ELR (cell line): Measurements from ENCODE around the gene RBMS1.
A peak's percentile ranks its signal among the peaks of the same experiment; 100 is the strongest.
"Not testable (repeated sequence)": the region's sequence is repeated elsewhere in the genome, so short reads cannot be mapped to it uniquely, and the experiment has no call there.

Source experiments
- DNase-seq: peaks from one replicate; pipeline ENCODE4 v3.0.0-alpha.2; 2015; ENCODE audit warnings: low read depth

RBMS1 gene

DNA sequence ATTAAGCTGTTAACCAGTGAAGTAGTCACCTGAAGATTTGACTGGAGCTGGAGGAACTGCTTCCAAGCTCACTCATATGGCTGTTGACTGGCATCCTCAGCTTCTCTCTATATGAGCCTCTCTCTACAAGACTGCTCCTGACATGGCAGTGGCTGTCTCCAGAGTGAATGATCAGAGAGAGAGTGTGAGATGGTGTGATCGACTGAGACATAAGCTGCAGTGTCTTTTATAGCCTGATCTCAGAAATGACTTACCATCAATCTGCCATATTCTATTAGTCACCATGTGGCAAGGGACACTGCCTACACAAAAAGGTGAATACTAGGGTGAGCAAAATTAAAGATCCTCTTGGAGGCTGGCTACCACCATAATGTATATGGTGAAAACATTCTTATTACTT, 7.8 kb upstream of the RBMS1 start:
- DNase-seq, result no peak

GRCh38 chr2:160499865-160500264, 6.3 kb upstream of the RBMS1 start:
- no peak for DNase-seq

GRCh38 chr2:160498137-160498536, 4.5 kb upstream of the RBMS1 start:
- no peak for DNase-seq

- peak; percentile 5 for DNase-seq
Observed at GRCh38 chr2:160494201-160494644, 616 bp upstream of the RBMS1 start.

- peak; percentile 82 for DNase-seq
Observed at GRCh38 chr2:160492401-160493226, 993 bp downstream of the RBMS1 start.

DNA sequence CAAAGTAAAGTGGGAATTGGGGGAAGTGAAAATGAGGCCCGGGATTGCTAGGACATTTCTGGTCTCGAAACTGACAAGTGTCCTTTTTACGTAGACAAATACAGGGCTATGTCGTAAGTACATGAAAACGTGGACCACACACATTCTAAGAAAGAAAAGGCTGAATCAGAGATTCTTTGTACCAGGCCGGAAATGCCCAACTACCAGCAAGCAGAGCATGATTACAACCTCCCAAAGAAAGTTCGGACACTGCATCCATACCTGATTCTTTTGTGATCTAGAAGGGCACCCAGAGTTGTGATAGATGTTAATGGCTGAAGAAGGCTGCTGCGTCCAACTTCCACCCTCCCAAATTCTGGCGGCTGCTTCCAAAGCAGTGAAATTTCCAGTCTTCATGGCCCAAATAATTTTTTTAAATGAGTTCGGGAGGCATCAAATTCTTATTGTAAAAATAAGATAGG, 1.7 kb downstream of the RBMS1 start:
- DNase-seq, result peak; percentile 86

DNA sequence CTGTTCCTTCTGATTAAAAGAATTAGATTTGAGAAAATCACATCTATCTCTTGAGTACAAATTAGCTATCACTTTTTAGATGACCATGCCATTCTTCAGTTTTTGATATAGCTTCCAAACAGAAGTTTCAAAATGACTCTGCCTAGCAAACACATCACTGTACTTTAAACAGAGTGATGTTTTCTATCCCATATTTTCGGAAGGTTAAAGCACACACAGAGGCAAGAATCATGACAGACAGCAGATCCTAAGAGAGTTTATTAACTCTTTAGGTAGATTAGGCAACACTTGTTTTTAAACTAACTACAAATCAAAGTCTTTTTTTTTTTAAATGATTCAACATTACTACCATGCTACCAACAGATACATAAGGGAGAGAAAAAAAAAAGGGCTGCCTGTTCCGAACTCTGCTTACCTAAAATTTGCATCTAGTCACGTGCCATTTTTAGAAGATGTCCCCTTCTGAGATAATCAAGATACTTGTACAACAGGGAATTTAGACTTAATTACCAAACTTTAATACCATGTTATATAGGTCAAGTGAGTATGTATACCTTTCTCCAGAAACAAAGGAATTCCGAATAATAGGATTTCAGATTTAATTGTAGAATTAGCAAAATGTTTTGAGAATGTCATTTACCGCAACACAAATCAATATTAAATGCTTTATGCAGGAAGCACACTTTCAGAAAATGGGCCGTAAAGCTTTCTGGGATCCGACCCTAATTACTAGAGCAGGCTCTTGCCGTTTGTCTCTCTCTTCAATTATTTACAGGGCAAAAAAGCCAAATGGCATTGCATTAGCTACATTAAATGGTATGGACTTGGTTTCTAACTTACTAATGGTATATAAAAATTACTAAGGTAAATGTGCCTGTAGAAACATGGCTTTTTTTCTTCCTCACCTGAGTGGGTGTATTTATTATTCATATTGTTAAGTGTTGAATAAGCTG, 2.6 kb downstream of the RBMS1 start:
- DNase-seq, result no peak

DNA sequence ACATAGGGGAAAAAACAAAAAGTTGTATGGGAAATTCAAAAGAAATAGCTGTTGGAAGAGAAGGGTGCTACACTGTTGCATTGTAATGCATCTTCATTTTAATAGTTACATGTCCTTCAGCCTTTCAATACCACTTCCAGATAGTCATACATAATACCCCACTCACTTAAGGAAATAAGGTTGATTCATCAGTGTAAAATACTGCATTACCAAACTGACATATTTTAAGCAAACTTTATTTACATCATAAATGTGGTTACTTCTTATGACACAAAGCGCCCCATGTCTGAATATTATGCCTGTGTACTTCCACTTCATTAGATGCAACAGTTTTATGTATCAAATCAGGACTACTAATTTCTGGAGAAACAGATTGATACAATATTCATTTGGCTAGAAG, 4.5 kb downstream of the RBMS1 start:
- DNase-seq, result peak; percentile 70

DNA sequence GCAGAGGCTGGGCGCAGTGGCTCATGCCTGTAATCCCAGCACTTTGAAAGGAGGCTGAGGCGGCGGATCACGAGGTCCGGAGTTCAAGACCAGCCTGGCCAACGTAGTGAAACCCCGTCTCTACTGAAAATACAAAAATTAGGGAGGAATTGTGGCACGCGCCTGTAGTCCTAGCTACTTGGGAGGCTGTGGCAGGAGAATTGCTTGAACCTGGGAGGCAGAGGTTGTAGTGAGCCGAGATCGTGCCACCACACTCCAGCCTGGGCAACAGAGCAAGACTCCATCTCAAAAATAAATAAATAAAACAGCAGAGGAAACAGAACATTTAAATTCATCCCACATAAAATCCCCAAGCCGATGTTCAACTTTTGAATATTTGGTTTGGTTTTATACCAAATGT, 5.3 kb downstream of the RBMS1 start:
- DNase-seq, result not testable (repeated sequence)

- DNase-seq, result no peak
Observed at GRCh38 chr2:160486341-160486740, 7.3 kb downstream of the RBMS1 start.

DNA sequence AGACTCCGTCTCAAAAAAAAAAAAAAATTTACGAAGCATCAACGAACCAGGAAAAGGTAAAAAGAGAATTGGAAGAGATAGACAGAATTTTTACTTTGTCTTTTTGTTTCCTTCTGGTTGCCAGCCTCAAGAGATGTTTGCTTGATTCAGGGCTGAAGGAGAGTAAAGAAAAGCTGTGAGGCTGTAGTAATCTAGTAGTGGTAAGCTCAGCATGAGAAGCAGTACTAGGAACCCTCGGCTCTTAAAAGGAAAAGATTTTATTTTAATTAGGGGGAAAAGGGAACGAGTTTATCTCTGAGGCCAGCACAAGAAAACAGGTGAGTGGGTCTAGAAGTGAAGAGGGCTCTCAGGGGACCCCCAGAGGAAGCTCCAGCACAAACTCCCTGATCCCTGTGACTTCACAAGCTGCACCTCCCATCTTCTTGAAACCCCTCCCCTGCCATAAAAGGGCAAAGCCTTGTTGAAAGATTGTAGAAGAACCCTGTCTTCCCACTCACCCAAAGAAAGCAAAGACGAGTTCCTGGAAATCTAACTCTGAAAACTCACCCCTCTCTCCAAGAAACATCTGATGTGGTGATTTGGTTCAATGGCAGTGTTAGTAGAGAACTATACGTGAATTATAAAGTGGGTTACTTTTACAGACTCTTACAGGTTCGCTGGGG, 8.6 kb downstream of the RBMS1 start:
- no peak for DNase-seq

GRCh38 chr2:160482673-160483072, 10.9 kb downstream of the RBMS1 start:
- no peak for DNase-seq

- DNase-seq, result no peak
Observed at GRCh38 chr2:160479269-160479668, 14.3 kb downstream of the RBMS1 start.

DNA sequence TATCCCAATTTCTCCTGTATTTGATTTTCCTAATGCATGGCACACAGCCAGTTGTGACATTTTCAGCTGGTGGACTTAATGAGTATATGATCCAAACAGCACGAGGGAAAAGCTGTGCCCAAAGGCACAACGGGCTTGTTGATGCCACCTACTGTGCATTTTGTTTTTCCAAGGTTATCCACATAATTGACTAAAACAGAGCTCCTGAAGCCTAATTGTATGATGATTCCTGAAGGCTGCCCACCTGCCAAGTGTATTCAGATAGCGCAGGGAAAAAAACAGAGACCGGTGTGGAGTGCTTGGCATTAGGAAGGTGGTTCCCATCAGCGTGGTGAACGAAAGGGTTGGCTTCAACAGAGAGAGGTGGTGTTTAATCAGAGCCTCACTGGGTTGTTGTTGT, 14.9 kb downstream of the RBMS1 start:
- DNase-seq, result no peak

DNA sequence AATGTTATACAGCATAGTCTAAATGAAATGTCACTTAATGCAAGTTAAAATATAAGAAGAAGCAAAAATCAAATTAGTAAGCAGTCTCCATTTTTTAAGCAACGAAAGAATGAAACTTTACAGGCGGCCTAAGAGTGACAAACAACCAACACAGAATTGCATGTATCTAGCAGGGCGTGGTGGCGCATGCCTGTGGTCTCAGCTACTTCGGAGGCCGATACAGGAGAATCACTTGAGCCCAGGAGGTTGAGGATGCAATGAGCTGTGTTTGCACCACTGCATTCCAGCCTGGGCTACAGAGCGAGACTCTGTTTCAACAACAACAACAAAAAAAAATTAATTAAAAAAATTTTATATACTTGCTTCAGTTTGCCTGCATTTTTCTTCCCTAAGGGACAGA, 16.6 kb downstream of the RBMS1 start:
- no peak for DNase-seq

- DNase-seq, result peak; percentile 49
Observed at GRCh38 chr2:160474891-160475787, 18.5 kb downstream of the RBMS1 start.

DNA sequence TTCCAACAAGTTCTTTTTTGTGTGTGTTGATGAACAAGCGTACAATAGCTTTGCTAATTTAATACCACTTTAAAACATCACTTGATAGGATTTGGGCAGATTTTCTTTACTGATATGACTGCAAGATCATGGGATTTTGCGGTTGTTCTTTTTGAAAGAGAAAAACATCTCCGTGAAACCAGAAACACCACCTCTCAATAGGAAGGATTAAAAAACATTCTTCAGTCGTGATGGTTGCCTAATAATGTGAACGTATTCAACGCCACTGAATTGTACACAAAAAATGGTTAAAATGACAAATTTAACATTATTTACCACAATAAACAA, 19.3 kb downstream of the RBMS1 start:
- no peak for DNase-seq

DNA sequence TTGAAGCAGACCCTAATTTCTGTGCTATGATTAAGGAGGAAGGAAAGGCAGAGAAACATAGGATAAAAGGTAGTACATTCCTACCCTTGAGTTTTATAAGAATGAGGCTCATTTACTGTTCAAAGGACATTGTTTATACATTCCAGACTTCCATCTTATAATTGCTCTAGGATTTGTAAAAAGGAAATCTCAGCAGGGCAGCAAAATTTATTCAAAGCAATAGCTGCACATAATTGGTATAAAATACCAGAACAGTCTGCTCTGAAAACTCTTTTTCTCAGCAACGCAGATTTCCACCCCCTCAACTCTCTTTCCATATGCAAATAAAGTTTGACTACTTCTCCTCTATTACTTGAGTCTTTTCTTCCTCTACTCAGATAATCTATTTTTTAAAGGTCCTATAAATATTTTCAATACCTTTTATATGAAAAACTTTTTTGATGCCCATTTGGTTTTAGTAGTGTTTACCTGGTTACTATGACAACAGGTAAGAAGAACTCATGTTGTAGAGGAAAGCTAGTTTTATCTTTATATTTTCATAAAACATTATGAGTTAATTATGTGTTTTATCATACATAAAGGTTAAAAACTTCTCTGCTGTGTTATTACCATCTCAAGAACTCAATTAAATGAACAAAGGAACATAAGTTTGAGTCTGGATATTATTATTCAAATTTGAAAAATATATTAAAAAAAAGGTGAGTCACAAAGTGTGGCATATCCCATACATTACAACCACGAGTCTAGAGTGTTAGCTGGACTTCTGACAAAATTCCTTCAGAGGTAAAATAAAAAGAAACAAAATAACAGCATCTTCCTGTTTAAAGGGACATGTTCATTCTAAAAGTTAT, 19.9 kb downstream of the RBMS1 start:
- DNase-seq, result peak; percentile 46

DNA sequence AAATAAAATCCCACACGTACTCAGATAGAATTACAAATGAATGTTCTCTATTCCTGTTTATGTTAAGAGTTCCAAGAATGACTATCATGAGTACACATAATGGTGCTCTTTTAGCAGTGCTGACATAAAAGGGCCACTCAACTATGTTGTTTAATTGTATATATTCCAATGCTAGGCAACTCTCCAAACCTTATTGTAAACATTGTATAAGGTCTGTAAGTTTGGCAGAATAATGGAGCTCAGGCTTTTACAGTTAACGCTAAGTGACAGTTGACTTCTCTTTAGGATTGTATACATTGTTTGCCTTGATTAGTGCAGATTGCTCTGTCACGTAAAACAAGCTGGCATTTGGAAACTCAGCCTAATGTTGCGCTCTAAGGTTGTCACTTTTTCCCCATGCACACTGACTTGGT, 20.8 kb downstream of the RBMS1 start:
- DNase-seq, result peak; percentile 68

- DNase-seq, result no peak
Observed at GRCh38 chr2:160471950-160472349, 21.7 kb downstream of the RBMS1 start.
